ENCODE measurements around the gene RPS19BP1.

The RPS19BP1 gene

GRCh38 chr22:39479254-39479653 lies 53.3 kb downstream of the RPS19BP1 start:
- peaks cover 20% of the 10 kb centered on the region for H3K36me3 ChIP-seq (ENCODE audit: insufficient read depth, insufficient read length, low read length)
- TF ChIP-seq YY1 (IDR thresholded peaks at IDR 0.05; ENCODE audit: insufficient read depth, insufficient read length), result no peak
- no peak for TF ChIP-seq SUZ12 (IDR thresholded peaks at IDR 0.05; ENCODE audit: extremely low read depth, insufficient read depth, insufficient read length)
- no peak for TF ChIP-seq ZNF274 (IDR thresholded peaks at IDR 0.05; ENCODE audit: low read depth, low read length)
- no peak overlapping the region for H3K4me3 ChIP-seq (ENCODE audit: insufficient read length, low read depth)
- no peak overlapping the region for H3K9ac ChIP-seq (ENCODE audit: insufficient read length, low read depth)
- DNase-seq (ENCODE audit: low read depth, low spot score), result no peak
- no peaks in the 10 kb centered on the region for H3K9me3 ChIP-seq (ENCODE audit: insufficient read depth, low read length)
- no peaks in the 10 kb centered on the region for H3K27me3 ChIP-seq (ENCODE audit: insufficient read depth, insufficient read length)
- peaks cover 15% of the 10 kb centered on the region for H3K4me1 ChIP-seq (ENCODE audit: insufficient read depth, insufficient read length)
